GM12875 (cell line): ENCODE data around the gene ACOT11.

Experiments used
- H3K4me3 ChIP-seq: one replicate; pipeline ENCODE4 v1.5.1; 2011; ENCODE audit warnings: low read depth, low read length, control low read depth
- CTCF ChIP-seq: IDR thresholded peaks from 2 replicates; pipeline ENCODE4 v1.5.1; 2011; ENCODE audit warnings: low read depth, mild to moderate bottlenecking, control low read depth, inconsistent platforms, low read length, moderate library complexity, borderline replicate concordance; ENCODE audit not compliant: insufficient read depth

The ACOT11 gene

GRCh38 chr1:54640361-54640760 is 92.3 kb downstream of the ACOT11 start:
- TF ChIP-seq CTCF = no peak
- H3K4me3 ChIP-seq = no peak overlapping the region

- no peak within 1 kb of the TSS for H3K4me3 ChIP-seq
- TF ChIP-seq CTCF = no peak
These were observed 93.1 kb downstream of the ACOT11 start, which contains the start of gene MROH7 for GRCh38 chr1:54640863-54641836. MROH7 (plus strand) TSS chr1:54641786; CDS start chr1:54652927, 11,141 bp downstream.

- no peak overlapping the region for H3K4me3 ChIP-seq
- no peak for TF ChIP-seq CTCF
These were observed 95.7 kb downstream of the ACOT11 start for GRCh38 chr1:54643736-54644135.

- no peak for TF ChIP-seq CTCF
- no peak overlapping the region for H3K4me3 ChIP-seq
These were observed 98.0 kb downstream of the ACOT11 start for GRCh38 chr1:54645806-54646676.

GRCh38 chr1:54649130-54649898 is 101.3 kb downstream of the ACOT11 start:
- no peak for TF ChIP-seq CTCF
- H3K4me3 ChIP-seq = no peak overlapping the region

- no peak overlapping the region for H3K4me3 ChIP-seq
- no peak for TF ChIP-seq CTCF
These were observed 101.9 kb downstream of the ACOT11 start for GRCh38 chr1:54649921-54650320.
